ENCODE measurements around the gene ARHGAP12.

- no peak for TF ChIP-seq POLR2AphosphoS5 (IDR thresholded peaks at IDR 0.05; ENCODE audit: borderline replicate concordance, low read depth, low read length)
- TF ChIP-seq EZH2 (IDR thresholded peaks at IDR 0.05), result no peak
- no peak for TF ChIP-seq FOXP2 (optimal IDR thresholded peaks at IDR 0.05; ENCODE audit: control extremely low read depth, extremely low read length, insufficient read depth)
Observed at GRCh38 chr10:31778627-31779026, 150.0 kb downstream of the ARHGAP12 start.
